PC-9 (cell line): ENCODE results near the gene TMPRSS11A. TPM values are rescaled to one million over a fixed set of nuclear protein-coding genes. Genes with fewer than 3 reads are reported as not detected.
A peak's percentile ranks its signal among the peaks of the same experiment; 100 is the strongest.

ENCODE experiments used
- BruUV-seq: library from RNA; stranded (reverse); fragments of 400-500 nt; replicated peaks from 2 replicates; lab custom pipeline; 2021; lab: Mats Ljungman, UMichigan
- CTCF ChIA-PET: fragments of 300-600 bp; sonication (Branson Sonifier 250); formaldehyde crosslinking; loops from one replicate; lab custom pipeline; 2022; ENCODE audit warnings: antibody characterized with exemption; lab: Charles Lee
- POLR2A ChIA-PET: fragments of 300-600 bp; sonication (Branson Sonifier 250); formaldehyde crosslinking; loops from one replicate; lab custom pipeline; 2022; ENCODE audit warnings: antibody characterized with exemption; ENCODE audit not compliant: unreplicated experiment; lab: Charles Lee
- DNase-seq, 2 experiments: peaks; one replicate each; pipeline versions ENCODE4 v3.0.0 to v3.0.0-alpha.2; 2015 to 2022; ENCODE audit warnings: mixed read lengths in 1 of 2
- H2AFZ ChIP-seq: fragments of 200-600 bp; sonication (generic); 2 replicates; pipeline ENCODE4 v1.8.1; 2017; ENCODE audit warnings: antibody characterized with exemption
- H3F3A ChIP-seq: fragments of 200-600 bp; sonication (generic); 2 replicates; pipeline ENCODE4 v1.8.1; 2017; ENCODE audit warnings: antibody characterized with exemption, mild to moderate bottlenecking, low read depth; ENCODE audit not compliant: insufficient read depth
- H3K27ac ChIP-seq: fragments of 200-600 bp; sonication (generic); 2 replicates; pipeline ENCODE4 v1.6.1; 2016; ENCODE audit warnings: mixed run types
- H3K27me3 ChIP-seq: fragments of 200-600 bp; sonication (generic); 2 replicates; pipeline ENCODE4 v1.6.1; 2016; ENCODE audit warnings: low read depth, mixed run types; ENCODE audit not compliant: insufficient read depth
- H3K36me3 ChIP-seq: fragments of 200-600 bp; sonication (generic); 2 replicates; pipeline ENCODE4 v1.6.1; 2016; ENCODE audit warnings: low read depth, mixed run types
- H3K4me1 ChIP-seq: fragments of 200-600 bp; sonication (generic); replicated peaks from 2 replicates; pipeline ENCODE4 v1.6.1; 2016; ENCODE audit warnings: mixed run types; ENCODE audit not compliant: insufficient read depth
- H3K4me2 ChIP-seq: fragments of 200-600 bp; sonication (generic); 2 replicates; pipeline ENCODE4 v1.6.1; 2017; ENCODE audit warnings: mixed run types
- H3K4me3 ChIP-seq: fragments of 200-600 bp; sonication (generic); 2 replicates; pipeline ENCODE4 v1.6.1; 2016; ENCODE audit warnings: mixed run types
- H3K79me2 ChIP-seq: fragments of 200-600 bp; sonication (generic); 2 replicates; pipeline ENCODE4 v1.6.1; 2017; ENCODE audit warnings: low read depth, mixed run types
- H3K9me2 ChIP-seq: fragments of 200-600 bp; sonication (generic); 2 replicates; pipeline ENCODE4 v1.8.1; 2017; ENCODE audit warnings: mild to moderate bottlenecking; ENCODE audit not compliant: insufficient read depth
- H3K9me3 ChIP-seq: fragments of 200-600 bp; sonication (generic); 2 replicates; pipeline ENCODE4 v1.8.1; 2016; ENCODE audit warnings: low read depth; ENCODE audit not compliant: insufficient read depth
- H4K20me1 ChIP-seq: fragments of 200-600 bp; sonication (generic); 2 replicates; pipeline ENCODE4 v1.8.1; 2017; ENCODE audit not compliant: insufficient read depth
- EZH2 ChIP-seq: fragments of 200-600 bp; sonication (generic); IDR thresholded peaks from 2 replicates; pipeline ENCODE4 v1.8.0; 2017; ENCODE audit warnings: antibody characterized with exemption, low read depth
- intact Hi-C: fragments of 100-400 bp; cut with micrococcal nuclease; formaldehyde crosslinking; loops from one replicate; pipeline ENCODE4 v1.10.0; 2022; ENCODE audit not compliant: unreplicated experiment
- total RNA-seq: library from RNA; stranded (reverse); gene quantifications from 2 replicates; pipeline ENCODE4 v1.2.3, GENCODE V29; 2021
- TF ChIP-seq, protein P1 (sequence below): fragments of 200-600 bp; sonication (generic); conservative IDR thresholded peaks from 2 replicates; pipeline ENCODE4 v1.6.1; 2017; ENCODE audit warnings: mixed run types, antibody characterized with exemption, mild to moderate bottlenecking, moderate library complexity

Gene TMPRSS11A
- total RNA-seq, 1 experiment from 2014 or later: not detected

DNA sequence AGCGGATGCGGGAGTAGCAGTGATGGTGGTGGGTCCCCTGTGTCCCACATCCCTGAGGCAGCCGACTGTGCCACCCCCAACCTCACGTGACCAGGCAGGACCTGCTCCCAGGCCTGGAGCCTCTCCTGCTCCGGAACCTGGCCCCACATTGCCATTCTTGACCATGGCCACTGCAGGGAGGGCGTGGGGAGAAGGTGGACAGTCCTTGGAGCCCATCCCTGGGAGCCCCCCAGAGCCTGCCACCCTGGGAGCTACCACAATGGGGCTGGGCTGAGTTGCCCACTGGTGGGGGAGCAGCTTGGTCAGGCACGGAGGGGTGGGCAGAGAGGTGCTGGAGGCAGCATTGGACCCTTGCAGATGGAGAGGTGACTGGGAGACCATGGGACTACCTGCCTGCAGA is 36.8 kb downstream of the TMPRSS11A start:
- Histone ChIP-seq H3F3A (no peaks in the 10 kb centered on the region), H3K4me2 (no peak overlapping the region), H3K9me2 (no peaks in the 10 kb centered on the region), H3K27ac (no peak overlapping the region), H3K9me3 (no peaks in the 10 kb centered on the region), H3K4me1 (no peaks in the 10 kb centered on the region), H2AFZ (no peak overlapping the region), H3K4me3 (no peak overlapping the region), H4K20me1 (no peaks in the 10 kb centered on the region), H3K27me3 (no peaks in the 10 kb centered on the region), H3K79me2 (no peaks in the 10 kb centered on the region), H3K36me3 (no peaks in the 10 kb centered on the region)
- no peak for TF ChIP-seq EZH2
- TF ChIP-seq, protein P1, sequence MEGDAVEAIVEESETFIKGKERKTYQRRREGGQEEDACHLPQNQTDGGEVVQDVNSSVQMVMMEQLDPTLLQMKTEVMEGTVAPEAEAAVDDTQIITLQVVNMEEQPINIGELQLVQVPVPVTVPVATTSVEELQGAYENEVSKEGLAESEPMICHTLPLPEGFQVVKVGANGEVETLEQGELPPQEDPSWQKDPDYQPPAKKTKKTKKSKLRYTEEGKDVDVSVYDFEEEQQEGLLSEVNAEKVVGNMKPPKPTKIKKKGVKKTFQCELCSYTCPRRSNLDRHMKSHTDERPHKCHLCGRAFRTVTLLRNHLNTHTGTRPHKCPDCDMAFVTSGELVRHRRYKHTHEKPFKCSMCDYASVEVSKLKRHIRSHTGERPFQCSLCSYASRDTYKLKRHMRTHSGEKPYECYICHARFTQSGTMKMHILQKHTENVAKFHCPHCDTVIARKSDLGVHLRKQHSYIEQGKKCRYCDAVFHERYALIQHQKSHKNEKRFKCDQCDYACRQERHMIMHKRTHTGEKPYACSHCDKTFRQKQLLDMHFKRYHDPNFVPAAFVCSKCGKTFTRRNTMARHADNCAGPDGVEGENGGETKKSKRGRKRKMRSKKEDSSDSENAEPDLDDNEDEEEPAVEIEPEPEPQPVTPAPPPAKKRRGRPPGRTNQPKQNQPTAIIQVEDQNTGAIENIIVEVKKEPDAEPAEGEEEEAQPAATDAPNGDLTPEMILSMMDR: no peak
- DNase-seq: no peak
- POLR2A ChIA-PET: no interaction called here
- BruUV-seq: no TSS peak
- CTCF ChIA-PET: no interaction called here
- intact Hi-C loops: no loop called here

GRCh38 chr4:67922697-67923096 is 40.6 kb downstream of the TMPRSS11A start:
- no peaks in the 10 kb centered on the region for H4K20me1 ChIP-seq
- no peak overlapping the region for H3K27ac ChIP-seq
- intact Hi-C loops: no loop called here
- ChIA-PET POLR2A (no interaction called here), CTCF (no interaction called here)
- no peak for TF ChIP-seq EZH2
- no peak overlapping the region for H2AFZ ChIP-seq
- H3K36me3 ChIP-seq: no peaks in the 10 kb centered on the region
- no peak overlapping the region for H3K4me2 ChIP-seq
- DNase-seq: no peak
- no peaks in the 10 kb centered on the region for H3K9me3 ChIP-seq
- H3K4me3 ChIP-seq: no peak overlapping the region
- H3K9me2 ChIP-seq: no peaks in the 10 kb centered on the region
- no peaks in the 10 kb centered on the region for H3K79me2 ChIP-seq
- no peaks in the 10 kb centered on the region for H3K4me1 ChIP-seq
- no peaks in the 10 kb centered on the region for H3F3A ChIP-seq
- H3K27me3 ChIP-seq: no peaks in the 10 kb centered on the region
- BruUV-seq: no TSS peak

DNA sequence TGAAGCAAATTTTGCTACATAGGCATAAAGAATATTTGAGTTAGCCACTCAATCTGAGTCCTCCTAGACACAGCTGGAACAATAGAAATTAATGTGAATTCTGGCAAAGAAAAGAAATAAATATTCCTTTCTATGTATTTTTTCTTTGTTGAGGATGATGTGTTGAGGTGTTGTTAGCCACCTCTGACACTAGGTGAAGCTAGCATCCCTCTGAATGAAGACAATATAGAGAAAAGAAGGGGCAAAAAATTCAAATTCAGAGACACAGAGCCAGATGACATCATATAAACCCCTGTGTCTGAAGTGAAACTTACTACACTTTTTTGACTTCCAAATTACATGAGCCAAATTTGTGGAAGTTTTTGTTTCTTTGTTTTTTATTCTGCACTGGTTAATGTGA is 44.9 kb downstream of the TMPRSS11A start:
- CTCF ChIA-PET: no interaction called here
- intact Hi-C loops: loop anchor here (1.0 kb wide), 2 partner anchors 70 to 257 kb away; no protein-coding TSS in a partner anchor
- H3K36me3 ChIP-seq: no peaks in the 10 kb centered on the region
- POLR2A ChIA-PET: no interaction called here
- no peaks in the 10 kb centered on the region for H3K9me3 ChIP-seq
- no peak overlapping the region for H3K27ac ChIP-seq
- no peak for DNase-seq
- no peaks in the 10 kb centered on the region for H3K9me2 ChIP-seq
- no peaks in the 10 kb centered on the region for H4K20me1 ChIP-seq
- no TSS peak for BruUV-seq
- no peaks in the 10 kb centered on the region for H3K27me3 ChIP-seq
- H3K79me2 ChIP-seq: no peaks in the 10 kb centered on the region
- no peaks in the 10 kb centered on the region for H3F3A ChIP-seq
- no peak overlapping the region for H3K4me3 ChIP-seq
- H3K4me1 ChIP-seq: no peaks in the 10 kb centered on the region
- no peak overlapping the region for H3K4me2 ChIP-seq
- no peak for TF ChIP-seq EZH2
- TF ChIP-seq, protein P1: peak; percentile 60
- no peak overlapping the region for H2AFZ ChIP-seq

DNA sequence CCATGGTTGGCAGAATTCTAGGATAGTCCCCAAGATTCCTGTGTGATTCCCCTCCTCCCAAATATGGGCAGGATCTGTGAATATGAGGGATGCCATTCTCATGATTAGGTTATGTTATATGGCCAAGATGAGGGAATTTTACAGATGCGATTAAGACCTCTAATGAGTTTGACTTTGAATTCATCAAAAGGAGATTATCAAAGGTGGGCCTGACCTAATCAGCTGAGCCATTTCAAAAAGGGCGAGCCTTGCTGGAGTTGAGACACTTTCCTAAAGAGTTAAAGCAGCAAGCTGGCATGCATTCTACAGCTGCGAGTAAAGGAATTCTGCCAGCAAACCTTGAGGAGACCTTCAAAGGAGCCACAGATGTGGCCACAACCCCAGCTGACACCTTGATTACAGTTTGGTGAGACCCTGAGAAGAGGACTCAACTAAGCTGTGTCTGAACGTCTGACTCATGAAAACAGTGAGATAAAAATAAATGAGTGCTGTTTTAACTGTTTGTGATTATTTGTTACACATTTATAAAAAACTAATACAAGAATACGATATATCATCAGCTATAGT is 47.8 kb downstream of the TMPRSS11A start:
- CTCF ChIA-PET: no interaction called here
- intact Hi-C loops: no loop called here
- H4K20me1 ChIP-seq: no peaks in the 10 kb centered on the region
- no peak overlapping the region for H3K4me2 ChIP-seq
- H2AFZ ChIP-seq: no peak overlapping the region
- H3K9me3 ChIP-seq: no peaks in the 10 kb centered on the region
- no peaks in the 10 kb centered on the region for H3K9me2 ChIP-seq
- no peaks in the 10 kb centered on the region for H3F3A ChIP-seq
- BruUV-seq: no TSS peak
- no peak overlapping the region for H3K27ac ChIP-seq
- DNase-seq: no peak
- TF ChIP-seq EZH2: no peak
- TF ChIP-seq, protein P1: no peak
- no peak overlapping the region for H3K4me3 ChIP-seq
- H3K36me3 ChIP-seq: no peaks in the 10 kb centered on the region
- H3K4me1 ChIP-seq: no peaks in the 10 kb centered on the region
- no peaks in the 10 kb centered on the region for H3K79me2 ChIP-seq
- H3K27me3 ChIP-seq: no peaks in the 10 kb centered on the region
- POLR2A ChIA-PET: no interaction called here
